Measurements from ENCODE around the gene NRG3.
"Not testable (repeated sequence)": the region's sequence is repeated elsewhere in the genome, so short reads cannot be mapped to it uniquely, and the experiment has no call there.

The NRG3 gene

GRCh38 chr10:82625512-82626189 lies 750.7 kb downstream of the NRG3 start:
- no peak for DNase-seq

- no peak for DNase-seq
Measured at GRCh38 chr10:82628373-82628772, 753.4 kb downstream of the NRG3 start.

GRCh38 chr10:82643076-82643475 lies 768.1 kb downstream of the NRG3 start:
- DNase-seq: no peak

GRCh38 chr10:82643601-82644000 lies 768.6 kb downstream of the NRG3 start:
- DNase-seq: no peak

GRCh38 chr10:82645221-82645620 lies 770.2 kb downstream of the NRG3 start:
- no peak for DNase-seq

GRCh38 chr10:82653244-82654155 lies 778.5 kb downstream of the NRG3 start:
- no peak for DNase-seq

- no peak for DNase-seq
Measured at GRCh38 chr10:82660205-82660604, 785.2 kb downstream of the NRG3 start.

GRCh38 chr10:82660986-82661385 lies 786.0 kb downstream of the NRG3 start:
- DNase-seq: no peak

- no peak for DNase-seq
Measured at GRCh38 chr10:82661701-82662100, 786.7 kb downstream of the NRG3 start.

GRCh38 chr10:82668221-82668895 lies 793.4 kb downstream of the NRG3 start:
- DNase-seq: no peak

- no peak for DNase-seq
Measured at GRCh38 chr10:82674036-82674435, 799.0 kb downstream of the NRG3 start.

- not testable (repeated sequence) for DNase-seq
Measured at GRCh38 chr10:82677932-82678331, 802.9 kb downstream of the NRG3 start.

GRCh38 chr10:82678451-82678850 lies 803.5 kb downstream of the NRG3 start:
- not testable (repeated sequence) for DNase-seq

- DNase-seq: no peak
Measured at GRCh38 chr10:82680608-82681007, 805.6 kb downstream of the NRG3 start.

- DNase-seq: no peak
Measured at GRCh38 chr10:82683945-82684344, 809.0 kb downstream of the NRG3 start.

GRCh38 chr10:82685087-82685486 lies 810.1 kb downstream of the NRG3 start:
- DNase-seq: no peak

- DNase-seq: no peak
Measured at GRCh38 chr10:82691211-82691610, 816.2 kb downstream of the NRG3 start.

- DNase-seq: no peak
Measured at GRCh38 chr10:82692458-82692857, 817.5 kb downstream of the NRG3 start.

GRCh38 chr10:82721831-82722230 lies 846.8 kb downstream of the NRG3 start:
- no peak for DNase-seq

- no peak for DNase-seq
Measured at GRCh38 chr10:82722273-82722672, 847.3 kb downstream of the NRG3 start.

- no peak for DNase-seq
Measured at GRCh38 chr10:82736305-82736704, 861.3 kb downstream of the NRG3 start.

GRCh38 chr10:82737549-82737948 lies 862.6 kb downstream of the NRG3 start:
- no peak for DNase-seq

- no peak for DNase-seq
Measured at GRCh38 chr10:82738592-82738991, 863.6 kb downstream of the NRG3 start.

- no peak for DNase-seq
Measured at GRCh38 chr10:82742478-82742877, 867.5 kb downstream of the NRG3 start.
